ENCODE data around the gene NUSAP1. TPM values are rescaled to one million over a fixed set of nuclear protein-coding genes. Genes with fewer than 3 reads are reported as not detected.
"Not testable (repeated sequence)": the region's sequence is repeated elsewhere in the genome, so short reads cannot be mapped to it uniquely, and the experiment has no call there.

The NUSAP1 gene
- total and polyA plus RNA-seq, 9 donors = 29.4 to 55.4 (median 44.7) TPM

- DNase-seq = no peak
- Histone ChIP-seq H3K9me3 (replicated peaks; ENCODE audit: control insufficient read depth, low read depth, low read length) (no peaks in the 10 kb centered on the region), H3K4me1 (ENCODE audit: control insufficient read depth, insufficient read depth, low read length) (peaks cover 6% of the 10 kb centered on the region), H3K27ac (ENCODE audit: low read length) (no peak overlapping the region), H3K36me3 (ENCODE audit: control insufficient read depth, insufficient read depth, low read length) (peaks cover 39% of the 10 kb centered on the region), H3K27me3 (ENCODE audit: control insufficient read depth, insufficient read depth, low read length) (no peaks in the 10 kb centered on the region), H3K4me3 (ENCODE audit: low read length) (no peak overlapping the region)
- WGBS (ENCODE audit: insufficient coverage) = no CpG with 5 or more reads among the region's 2 CpGs
Observed at GRCh38 chr15:41289953-41290352, 42.7 kb upstream of the NUSAP1 start.

DNA sequence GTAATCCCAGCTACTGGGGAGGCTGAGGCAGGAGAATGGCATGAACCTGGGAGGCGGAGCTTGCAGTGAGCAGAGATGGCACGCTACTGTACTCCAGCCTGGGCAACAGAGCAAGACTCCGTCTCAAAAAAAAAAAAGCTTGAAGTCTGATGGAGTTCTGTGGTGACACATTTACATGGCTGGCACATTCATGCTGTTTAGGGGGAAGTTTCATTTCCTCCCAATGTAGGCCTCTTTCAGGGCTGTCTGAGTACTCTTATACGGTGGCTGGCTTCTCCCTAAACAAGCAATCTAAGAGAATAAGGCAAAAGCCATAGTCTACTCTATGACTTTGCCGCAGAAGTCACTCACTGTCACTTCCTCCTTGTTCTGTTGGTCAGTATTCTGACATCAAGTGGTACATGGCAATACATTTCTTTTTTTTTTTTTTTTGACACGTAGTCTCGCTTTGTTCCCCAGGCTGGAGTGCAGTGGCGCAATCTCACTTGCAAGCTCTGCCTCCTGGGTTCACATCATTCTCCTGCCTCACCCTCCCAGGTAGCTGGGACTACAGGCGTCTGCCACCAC is 41.5 kb upstream of the NUSAP1 start:
- Histone ChIP-seq H3K9me3 (replicated peaks; ENCODE audit: control insufficient read depth, low read depth, low read length) (no peaks in the 10 kb centered on the region), H3K27me3 (ENCODE audit: control insufficient read depth, insufficient read depth, low read length) (no peaks in the 10 kb centered on the region), H3K27ac (ENCODE audit: low read length) (no peak overlapping the region), H3K4me1 (ENCODE audit: control insufficient read depth, insufficient read depth, low read length) (no peaks in the 10 kb centered on the region), H3K4me3 (ENCODE audit: low read length) (no peak overlapping the region), H3K36me3 (ENCODE audit: control insufficient read depth, insufficient read depth, low read length) (peaks cover 33% of the 10 kb centered on the region)
- 87% methylated on average over 4 of the region's 9 CpGs for WGBS (ENCODE audit: insufficient coverage)
- peak; percentile 43 for DNase-seq

DNA sequence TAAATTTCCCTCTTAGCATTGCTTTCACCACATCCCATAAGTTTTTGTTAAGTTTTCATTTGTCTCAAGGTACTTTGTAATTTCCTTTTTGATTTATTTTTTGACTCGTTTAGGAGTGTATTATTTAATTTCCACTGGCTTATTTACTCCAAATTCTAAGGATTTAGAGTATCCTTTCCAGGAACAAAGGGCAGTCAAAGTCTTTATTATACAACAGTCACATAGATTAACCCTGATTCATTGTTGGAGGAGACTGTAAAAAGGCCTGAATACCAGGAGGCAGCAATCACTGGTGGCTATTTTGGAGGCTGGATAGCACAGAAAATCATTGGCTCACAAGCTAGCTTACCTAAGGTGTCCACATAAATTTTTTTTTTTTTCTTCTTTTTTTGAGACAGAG is 40.2 kb upstream of the NUSAP1 start:
- no peak for DNase-seq
- Histone ChIP-seq H3K27me3 (ENCODE audit: control insufficient read depth, insufficient read depth, low read length) (no peaks in the 10 kb centered on the region), H3K36me3 (ENCODE audit: control insufficient read depth, insufficient read depth, low read length) (peaks cover 30% of the 10 kb centered on the region), H3K9me3 (replicated peaks; ENCODE audit: control insufficient read depth, low read depth, low read length) (no peaks in the 10 kb centered on the region), H3K4me3 (ENCODE audit: low read length) (no peak overlapping the region), H3K4me1 (ENCODE audit: control insufficient read depth, insufficient read depth, low read length) (no peaks in the 10 kb centered on the region), H3K27ac (ENCODE audit: low read length) (no peak overlapping the region)
- WGBS (ENCODE audit: insufficient coverage) = no CpG with 5 or more reads among the region's 1 CpG

GRCh38 chr15:41301139-41301538 is 31.5 kb upstream of the NUSAP1 start:
- no CpG with 5 or more reads among the region's 2 CpGs for WGBS (ENCODE audit: insufficient coverage)
- not testable (repeated sequence) for H3K4me1 ChIP-seq (ENCODE audit: control insufficient read depth, insufficient read depth, low read length); H3K27me3 ChIP-seq (ENCODE audit: control insufficient read depth, insufficient read depth, low read length); H3K27ac ChIP-seq (ENCODE audit: low read length); H3K4me3 ChIP-seq (ENCODE audit: low read length); DNase-seq; H3K9me3 ChIP-seq (replicated peaks; ENCODE audit: control insufficient read depth, low read depth, low read length)
- H3K36me3 ChIP-seq (ENCODE audit: control insufficient read depth, insufficient read depth, low read length) = peaks cover 25% of the 10 kb centered on the region

GRCh38 chr15:41301587-41301986 is 31.1 kb upstream of the NUSAP1 start:
- H3K9me3 ChIP-seq (replicated peaks; ENCODE audit: control insufficient read depth, low read depth, low read length) = no peaks in the 10 kb centered on the region
- no peaks in the 10 kb centered on the region for H3K4me1 ChIP-seq (ENCODE audit: control insufficient read depth, insufficient read depth, low read length)
- H3K4me3 ChIP-seq (ENCODE audit: low read length) = no peak overlapping the region
- no peaks in the 10 kb centered on the region for H3K27me3 ChIP-seq (ENCODE audit: control insufficient read depth, insufficient read depth, low read length)
- no peak overlapping the region for H3K27ac ChIP-seq (ENCODE audit: low read length)
- peaks cover 25% of the 10 kb centered on the region for H3K36me3 ChIP-seq (ENCODE audit: control insufficient read depth, insufficient read depth, low read length)
- no peak for DNase-seq
- no CpG with 5 or more reads among the region's 1 CpG for WGBS (ENCODE audit: insufficient coverage)

DNA sequence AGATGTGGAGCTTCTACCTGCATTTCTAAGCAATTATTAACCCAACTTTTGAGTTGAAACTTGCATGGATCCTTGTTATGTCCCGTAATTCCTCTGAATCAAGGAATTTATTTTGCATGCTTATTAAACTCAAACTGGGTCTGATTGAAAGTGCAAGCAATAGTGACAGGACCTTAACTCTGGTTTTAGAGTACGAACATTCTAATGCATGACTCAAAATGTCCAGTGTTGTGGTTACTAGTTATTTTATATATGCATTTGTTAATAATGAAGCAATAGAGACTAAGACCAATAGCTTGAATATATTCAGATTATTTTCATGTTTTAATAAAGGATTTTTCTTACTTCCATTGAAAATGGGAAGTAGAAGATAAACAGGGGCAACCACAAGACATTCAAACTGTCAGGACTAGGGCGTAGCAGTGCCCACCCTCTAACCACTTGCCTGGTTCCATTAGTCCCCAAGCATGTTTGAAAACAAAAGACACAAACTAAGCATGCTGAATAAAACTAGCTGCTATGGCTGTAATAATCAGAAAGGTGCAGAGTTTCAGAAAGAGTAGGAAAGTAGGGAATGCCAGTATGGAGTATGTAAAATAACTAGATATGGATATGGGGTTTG is 28.4 kb upstream of the NUSAP1 start:
- H3K4me1 ChIP-seq (ENCODE audit: control insufficient read depth, insufficient read depth, low read length) = no peaks in the 10 kb centered on the region
- H3K9me3 ChIP-seq (replicated peaks; ENCODE audit: control insufficient read depth, low read depth, low read length) = no peaks in the 10 kb centered on the region
- no peak overlapping the region for H3K4me3 ChIP-seq (ENCODE audit: low read length)
- WGBS (ENCODE audit: insufficient coverage) = 80% methylated on average over 1 of the region's 3 CpGs
- H3K27me3 ChIP-seq (ENCODE audit: control insufficient read depth, insufficient read depth, low read length) = no peaks in the 10 kb centered on the region
- DNase-seq = no peak
- H3K36me3 ChIP-seq (ENCODE audit: control insufficient read depth, insufficient read depth, low read length) = peaks cover 16% of the 10 kb centered on the region
- no peak overlapping the region for H3K27ac ChIP-seq (ENCODE audit: low read length)

- H3K4me3 ChIP-seq (ENCODE audit: low read length) = no peak overlapping the region
- no peak overlapping the region for H3K27ac ChIP-seq (ENCODE audit: low read length)
- peaks cover 27% of the 10 kb centered on the region for H3K36me3 ChIP-seq (ENCODE audit: control insufficient read depth, insufficient read depth, low read length)
- no peaks in the 10 kb centered on the region for H3K27me3 ChIP-seq (ENCODE audit: control insufficient read depth, insufficient read depth, low read length)
- H3K4me1 ChIP-seq (ENCODE audit: control insufficient read depth, insufficient read depth, low read length) = no peaks in the 10 kb centered on the region
- no peaks in the 10 kb centered on the region for H3K9me3 ChIP-seq (replicated peaks; ENCODE audit: control insufficient read depth, low read depth, low read length)
- DNase-seq = no peak
- 90% methylated on average over 2 of the region's 5 CpGs for WGBS (ENCODE audit: insufficient coverage)
Observed at GRCh38 chr15:41307679-41308078, 25.0 kb upstream of the NUSAP1 start.

- H3K27ac ChIP-seq (ENCODE audit: low read length) = peak overlapping the region; percentile 47
- H3K4me3 ChIP-seq (ENCODE audit: low read length) = no peak overlapping the region
- peak; percentile 19 for DNase-seq
Observed at GRCh38 chr15:41309226-41309905, 23.3 kb upstream of the NUSAP1 start.

DNA sequence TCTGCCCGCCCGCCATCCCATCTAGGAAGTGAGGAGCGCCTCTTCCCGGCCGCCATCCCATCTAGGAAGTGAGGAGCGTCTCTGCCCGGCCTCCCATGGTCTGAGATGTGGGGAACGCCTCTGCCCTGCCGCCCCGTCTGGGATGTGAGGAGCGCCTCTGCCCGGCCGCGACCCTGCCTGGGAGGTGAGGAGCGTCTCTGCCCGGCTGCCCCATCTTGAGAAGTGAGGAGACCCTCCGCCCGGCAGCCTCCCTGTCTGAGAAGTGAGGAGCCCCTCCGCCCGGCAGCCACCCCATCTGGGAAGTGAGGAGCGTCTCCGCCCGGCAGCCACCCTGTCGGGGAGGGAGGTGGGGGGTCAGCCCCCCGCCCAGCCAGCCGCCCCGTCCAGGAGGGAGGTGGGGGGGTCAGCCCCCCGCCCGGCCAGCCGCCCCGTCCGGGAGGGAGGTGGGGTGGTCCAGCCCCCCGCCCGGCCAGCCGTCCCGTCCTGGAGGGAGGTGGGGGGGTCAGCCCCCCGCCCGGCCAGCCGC is 11.8 kb upstream of the NUSAP1 start:
- H3K9me3 ChIP-seq (replicated peaks; ENCODE audit: control insufficient read depth, low read depth, low read length); H3K27me3 ChIP-seq (ENCODE audit: control insufficient read depth, insufficient read depth, low read length); DNase-seq; H3K36me3 ChIP-seq (ENCODE audit: control insufficient read depth, insufficient read depth, low read length); H3K4me3 ChIP-seq (ENCODE audit: low read length); H3K27ac ChIP-seq (ENCODE audit: low read length); H3K4me1 ChIP-seq (ENCODE audit: control insufficient read depth, insufficient read depth, low read length): not testable (repeated sequence)
- WGBS (ENCODE audit: insufficient coverage) = 95% methylated on average over 18 of the region's 39 CpGs

More at GRCh38 chr15:41309226-41309905, 23.3 kb upstream of the NUSAP1 start:
- H3K9me3 ChIP-seq (replicated peaks; ENCODE audit: control insufficient read depth, low read depth, low read length) = no peaks in the 10 kb centered on the region
- WGBS (ENCODE audit: insufficient coverage) = no CpG with 5 or more reads among the region's 2 CpGs
- no peaks in the 10 kb centered on the region for H3K4me1 ChIP-seq (ENCODE audit: control insufficient read depth, insufficient read depth, low read length)
- no peaks in the 10 kb centered on the region for H3K27me3 ChIP-seq (ENCODE audit: control insufficient read depth, insufficient read depth, low read length)
- peaks cover 29% of the 10 kb centered on the region for H3K36me3 ChIP-seq (ENCODE audit: control insufficient read depth, insufficient read depth, low read length)

- no peak overlapping the region for H3K4me3 ChIP-seq (ENCODE audit: low read length)
- H3K4me1 ChIP-seq (ENCODE audit: control insufficient read depth, insufficient read depth, low read length) = no peaks in the 10 kb centered on the region
- H3K9me3 ChIP-seq (replicated peaks; ENCODE audit: control insufficient read depth, low read depth, low read length) = no peaks in the 10 kb centered on the region
- WGBS (ENCODE audit: insufficient coverage) = 80% methylated on average over 1 of the region's 1 CpG
- H3K27me3 ChIP-seq (ENCODE audit: control insufficient read depth, insufficient read depth, low read length) = no peaks in the 10 kb centered on the region
- no peaks in the 10 kb centered on the region for H3K36me3 ChIP-seq (ENCODE audit: control insufficient read depth, insufficient read depth, low read length)
- H3K27ac ChIP-seq (ENCODE audit: low read length) = no peak overlapping the region
- no peak for DNase-seq
Observed at GRCh38 chr15:41323611-41324010, 9.1 kb upstream of the NUSAP1 start.

Measured in muscle of leg (tissue), 11 donors.